Posterior cingulate gyrus (tissue), 11 donors: ENCODE data around the gene CSNK1A1.
A peak's percentile ranks its signal among the peaks of the same experiment; 100 is the strongest.
"Not testable (repeated sequence)": the region's sequence is repeated elsewhere in the genome, so short reads cannot be mapped to it uniquely, and the experiment has no call there.

ENCODE experiments used
- DNase-seq, 10 donors: peaks; one replicate each; pipeline versions ENCODE4 v3.0.0 to v3.0.0-alpha.2; 2020 to 2021; ENCODE audit warnings: mixed read lengths in 3 of 10
- intact Hi-C: fragments of 100-400 bp; cut with DNase I; formaldehyde crosslinking; loops from one replicate; pipeline ENCODE4 v1.15.1; 2023

The CSNK1A1 gene

GRCh38 chr5:149470942-149471341 is 80.3 kb downstream of the CSNK1A1 start:
- intact Hi-C loops: no loop called here
- no peak for DNase-seq

- intact Hi-C loops: no loop called here
- DNase-seq: peak in 4 of 10 donors; percentile 27 to 87 (median 64)
Measured at GRCh38 chr5:149466457-149466972, 84.7 kb downstream of the CSNK1A1 start.

GRCh38 chr5:149464796-149465489 is 86.3 kb downstream of the CSNK1A1 start:
- DNase-seq: peak in 2 of 10 donors; percentile 8 to 21

GRCh38 chr5:149461907-149462306 is 89.3 kb downstream of the CSNK1A1 start:
- intact Hi-C loops: not testable (repeated sequence)
- DNase-seq: peak in 1 of 10 donors; percentile 4

More at GRCh38 chr5:149464796-149465489, 86.3 kb downstream of the CSNK1A1 start:
- intact Hi-C loops: no loop called here

GRCh38 chr5:149459891-149460290 is 91.3 kb downstream of the CSNK1A1 start:
- intact Hi-C loops: no loop called here
- DNase-seq: peak in 2 of 10 donors; percentile 5 to 26

GRCh38 chr5:149457393-149457763 is 93.9 kb downstream of the CSNK1A1 start:
- peak in 1 of 10 donors; percentile 74 for DNase-seq
- intact Hi-C loops: no loop called here

- intact Hi-C loops: no loop called here
Measured at GRCh38 chr5:149456597-149457392, 94.4 kb downstream of the CSNK1A1 start.

GRCh38 chr5:149455889-149456409 is 95.3 kb downstream of the CSNK1A1 start:
- intact Hi-C loops: no loop called here
- peak in 1 of 10 donors; percentile 62 for DNase-seq

More at GRCh38 chr5:149456597-149457392, 94.4 kb downstream of the CSNK1A1 start:
- DNase-seq: peak in 1 of 10 donors; percentile 46

- peak in 2 of 10 donors; percentile 36 to 44 for DNase-seq
- intact Hi-C loops: no loop called here
Measured at GRCh38 chr5:149453618-149454415, 97.4 kb downstream of the CSNK1A1 start.

- peak in 2 of 10 donors; percentile 60 to 82 for DNase-seq
- intact Hi-C loops: no loop called here
Measured at GRCh38 chr5:149452665-149453617, 98.3 kb downstream of the CSNK1A1 start.

- DNase-seq: peak in 3 of 10 donors; percentile 35 to 77 (median 59)
Measured at GRCh38 chr5:149452007-149452664, 99.1 kb downstream of the CSNK1A1 start.

GRCh38 chr5:149450199-149450598 is 101.0 kb downstream of the CSNK1A1 start:
- DNase-seq: peak in 2 of 10 donors; percentile 24 to 74
- intact Hi-C loops: no loop called here

More at GRCh38 chr5:149452007-149452664, 99.1 kb downstream of the CSNK1A1 start:
- intact Hi-C loops: no loop called here

- peak in 1 of 10 donors; percentile 48 for DNase-seq
- intact Hi-C loops: no loop called here
Measured at GRCh38 chr5:149448831-149449714, 102.2 kb downstream of the CSNK1A1 start.

- intact Hi-C loops: no loop called here
- DNase-seq: no peak
Measured at GRCh38 chr5:149448431-149448830, 102.8 kb downstream of the CSNK1A1 start.

GRCh38 chr5:149447373-149448367 is 103.6 kb downstream of the CSNK1A1 start:
- intact Hi-C loops: no loop called here
- peak in 2 of 10 donors; percentile 1 to 26 for DNase-seq

- peak in 1 of 10 donors; percentile 20 for DNase-seq
- intact Hi-C loops: not testable (repeated sequence)
Measured at GRCh38 chr5:149446794-149447193, 104.4 kb downstream of the CSNK1A1 start.
